Hematopoietic multipotent progenitor cell treated with erythropoietin and hydrocortisone succinate and interleukin-3 and kit ligand, for 17 days (in vitro differentiated cells): ENCODE measurements around the gene SPACA1.

Experiments used
- DNase-seq: peaks from one replicate; pipeline ENCODE4 v3.0.0-alpha.2; 2015; ENCODE audit warnings: low spot score

The SPACA1 gene

DNA sequence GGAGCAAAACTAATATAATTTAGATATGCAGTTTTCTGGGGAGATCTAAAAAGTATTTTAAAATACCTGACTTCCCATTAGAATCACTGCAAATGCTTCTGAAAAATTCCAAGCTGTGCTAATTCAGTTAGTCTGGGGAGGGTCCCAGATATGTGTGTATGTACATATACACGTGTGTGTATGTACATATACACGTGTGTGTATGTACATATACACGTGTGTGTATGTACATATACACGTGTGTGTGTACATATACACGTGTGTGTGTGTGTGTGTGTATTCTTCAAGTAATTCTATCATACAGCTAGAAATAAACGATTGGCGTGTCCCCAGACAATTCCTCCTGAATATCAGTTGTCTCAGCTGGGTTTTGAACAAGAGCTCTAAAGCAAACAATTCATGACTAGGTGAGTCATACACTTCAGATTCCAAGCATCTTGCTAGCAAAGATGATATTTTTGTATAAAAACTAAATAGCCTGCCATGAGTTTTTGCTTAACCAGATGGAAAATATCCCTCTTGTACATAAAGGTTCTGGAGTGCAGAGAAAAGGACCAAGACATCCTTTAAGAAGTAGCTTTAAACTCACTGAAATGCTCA, 58.2 kb downstream of the SPACA1 start:
- DNase-seq = no peak

DNA sequence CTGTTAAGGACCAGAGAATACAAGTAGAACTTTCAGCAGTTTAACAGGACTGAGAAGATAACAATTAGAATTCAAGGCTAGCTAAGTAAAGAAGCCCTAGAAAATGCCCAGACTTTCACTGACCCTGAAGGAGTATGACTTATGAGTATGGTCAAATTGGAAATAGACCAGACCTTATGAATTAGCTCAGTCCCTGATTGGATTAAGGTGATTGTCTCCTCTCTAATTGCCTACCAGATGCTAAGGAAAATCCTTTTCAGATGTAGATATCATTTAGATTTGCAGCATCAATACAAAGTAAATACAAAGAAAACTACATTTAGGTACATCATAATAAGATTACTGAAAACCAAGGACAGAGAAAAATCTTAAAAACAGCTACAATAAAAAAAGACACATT, 59.6 kb downstream of the SPACA1 start:
- DNase-seq = no peak

DNA sequence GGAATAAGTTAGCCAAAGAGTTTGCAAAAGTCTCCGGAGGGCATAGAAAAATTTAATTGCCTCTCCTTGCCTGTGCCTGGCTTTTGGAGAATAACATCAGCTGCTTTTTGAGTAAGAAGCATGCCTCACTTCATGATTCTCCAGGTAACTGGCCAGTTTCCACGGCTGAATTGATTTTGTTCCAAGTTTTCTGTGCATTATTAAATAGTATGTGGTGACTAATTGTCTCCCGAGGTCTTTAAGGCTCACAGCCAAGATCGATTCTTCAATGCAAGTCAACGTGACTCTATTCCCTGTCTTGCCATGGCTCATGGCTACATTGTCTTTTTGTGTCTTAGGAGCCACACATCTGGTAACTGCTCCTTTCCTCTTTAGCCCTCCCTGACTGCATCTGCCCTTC, 64.3 kb downstream of the SPACA1 start:
- no peak for DNase-seq

DNA sequence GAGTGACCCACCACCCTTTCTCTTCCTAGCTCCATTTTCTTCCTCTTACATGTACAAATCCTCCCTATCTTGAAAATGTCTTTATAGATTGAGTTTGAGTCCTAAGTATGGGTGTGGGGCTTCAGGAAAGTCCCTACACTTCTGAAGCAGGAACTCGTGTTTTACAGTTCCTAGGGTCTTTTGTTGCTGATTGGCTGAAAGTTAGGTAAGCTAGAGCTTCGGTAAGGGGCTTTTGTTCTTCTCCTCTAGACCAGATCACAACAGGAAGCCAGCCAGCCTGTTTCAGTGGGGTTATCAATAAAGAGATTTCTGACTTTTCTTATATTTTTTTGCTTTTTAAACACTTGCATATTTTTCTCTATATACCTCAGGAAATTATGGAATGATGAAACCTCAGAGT, 67.2 kb downstream of the SPACA1 start:
- DNase-seq = no peak

DNA sequence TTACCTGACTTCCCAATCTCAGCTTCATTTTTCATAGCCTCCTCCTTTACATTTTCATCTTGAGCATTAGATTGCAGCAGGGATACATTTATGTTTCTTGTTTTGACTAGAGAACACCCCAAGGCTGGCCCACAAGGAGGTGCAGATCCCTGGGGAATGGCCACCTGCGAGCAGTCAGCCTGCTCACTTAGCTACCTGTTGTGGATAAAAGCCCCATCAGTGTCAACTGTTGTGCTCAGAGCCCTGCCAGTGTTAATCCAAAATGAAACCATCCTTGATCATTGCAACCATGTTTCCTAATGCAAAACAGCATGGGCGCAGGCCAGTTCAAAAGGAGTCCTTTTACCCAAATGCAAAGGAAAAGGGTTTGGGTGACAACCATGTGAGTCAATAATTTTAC, 67.7 kb downstream of the SPACA1 start:
- no peak for DNase-seq

DNA sequence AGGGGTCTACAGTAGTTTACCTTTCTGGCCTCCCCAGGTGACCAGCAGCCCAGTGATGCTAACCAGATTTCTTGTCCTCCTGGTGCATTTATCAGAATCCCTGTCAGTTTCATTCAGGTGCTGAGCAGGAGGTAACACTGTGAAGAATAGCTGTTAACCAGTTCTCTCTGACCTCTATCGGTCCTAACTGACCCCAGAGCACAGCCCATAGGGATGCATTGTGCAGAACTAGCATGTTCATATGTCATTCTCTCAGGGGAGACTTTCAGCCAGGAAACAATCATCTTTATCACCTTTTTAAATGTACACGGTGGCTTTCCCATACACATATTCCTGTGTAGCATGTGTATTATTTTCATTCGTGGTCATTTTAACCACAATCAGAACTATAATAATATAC, 68.6 kb downstream of the SPACA1 start:
- no peak for DNase-seq
